ENCODE data around the gene DNHD1. TPM values are rescaled to one million over a fixed set of nuclear protein-coding genes. Genes with fewer than 3 reads are reported as not detected.

DNHD1 gene, protein sequence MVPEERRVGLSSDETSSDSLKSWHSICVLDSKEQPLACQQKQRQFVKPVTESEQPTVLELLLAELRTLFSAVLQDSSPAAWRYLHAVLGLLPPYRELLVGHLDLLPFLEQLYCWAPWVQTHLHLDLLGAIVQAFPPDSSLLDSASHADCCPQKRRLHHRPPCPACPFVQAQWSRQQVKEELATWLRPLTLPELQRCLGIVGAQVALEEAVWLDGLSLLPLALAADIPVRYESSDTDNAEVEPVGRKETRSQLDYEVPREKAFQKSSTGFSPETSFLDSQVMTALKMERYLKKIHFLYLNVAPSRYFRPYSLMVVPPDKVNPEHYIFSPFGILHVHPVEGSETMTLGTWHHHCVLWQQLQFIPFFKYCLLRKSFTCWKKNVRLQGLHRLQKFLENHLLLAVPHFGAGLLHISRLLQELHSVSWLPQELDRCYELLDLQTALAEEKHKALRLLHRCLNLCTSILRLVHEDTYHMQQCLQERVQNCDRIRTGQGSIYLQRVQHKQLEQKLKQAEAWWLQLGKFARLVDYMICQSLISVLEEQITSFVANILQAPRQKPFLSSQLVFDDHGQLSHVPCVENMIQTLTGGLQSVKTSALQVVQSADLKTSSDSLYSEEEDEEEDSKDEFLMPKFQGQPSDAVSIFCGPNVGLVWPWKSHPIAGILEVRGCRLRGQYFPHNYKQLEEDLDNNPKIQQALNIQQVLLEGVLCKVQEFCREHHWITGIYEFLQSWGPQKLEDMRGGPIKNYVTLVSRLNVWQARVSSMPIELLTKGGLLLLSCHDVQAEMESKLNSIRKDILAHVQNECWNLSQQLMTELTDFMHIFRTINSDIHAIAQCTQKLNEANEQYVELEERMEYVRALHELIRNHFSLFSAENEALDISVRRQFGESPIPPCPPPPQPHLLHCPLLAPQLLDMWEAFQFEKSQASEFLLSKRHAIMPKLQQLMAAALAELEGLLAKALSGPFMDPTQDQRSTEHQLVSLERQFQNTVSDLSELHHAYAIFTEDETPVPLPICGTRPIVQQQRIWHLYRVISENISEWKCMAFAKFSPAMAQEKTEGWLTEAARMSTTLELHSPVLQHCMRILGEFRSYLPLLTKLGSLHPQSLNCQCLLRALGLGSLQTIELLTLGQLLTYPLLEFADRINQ (N-terminal part only)
- 3.3 and 6.3 TPM in 2 replicates for total RNA-seq (ENCODE audit: low replicate concordance)

DNA sequence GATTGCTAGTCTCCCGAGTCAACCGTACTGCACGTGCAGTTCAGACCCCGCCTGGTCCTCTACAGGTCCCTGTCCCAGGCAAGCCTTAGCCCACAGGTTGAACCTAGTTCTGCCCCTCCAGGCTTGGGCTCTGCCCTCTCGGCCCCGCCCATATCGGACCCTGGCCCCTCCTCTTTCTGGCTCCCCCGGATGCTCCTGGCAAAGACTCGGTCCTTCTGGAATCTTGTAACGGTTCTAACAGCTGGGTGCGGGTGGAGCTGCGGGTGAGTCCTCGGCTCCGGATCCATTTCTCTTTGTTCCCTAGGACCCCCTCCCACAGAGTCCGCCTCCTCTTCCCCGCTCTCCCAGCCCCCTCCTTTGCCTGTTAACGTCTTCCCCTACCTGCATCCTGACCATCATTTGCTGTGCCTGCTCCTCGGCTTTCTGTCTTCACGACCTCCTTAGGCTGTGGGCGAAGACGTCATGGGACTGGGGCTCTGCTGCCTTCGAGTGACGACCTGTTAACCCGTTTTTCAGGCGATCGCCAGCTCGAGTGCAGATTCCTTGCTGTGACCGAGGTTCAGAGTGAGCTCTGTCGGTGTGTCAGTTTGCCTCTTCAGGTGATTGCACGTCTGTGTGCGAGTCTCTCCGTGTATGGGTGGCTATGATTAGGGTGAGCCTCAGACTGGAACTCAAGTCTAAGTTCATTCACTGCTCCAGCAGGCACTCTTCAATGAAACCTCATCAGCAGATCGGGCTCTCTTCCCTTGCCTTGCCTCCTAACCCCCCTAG, at the start of gene DNHD1:
TSS of gene DNHD1 (plus strand) at position 212 of the 771 bp plus-strand sequence. CDS start 936 bp downstream, outside the sequence.

DNA sequence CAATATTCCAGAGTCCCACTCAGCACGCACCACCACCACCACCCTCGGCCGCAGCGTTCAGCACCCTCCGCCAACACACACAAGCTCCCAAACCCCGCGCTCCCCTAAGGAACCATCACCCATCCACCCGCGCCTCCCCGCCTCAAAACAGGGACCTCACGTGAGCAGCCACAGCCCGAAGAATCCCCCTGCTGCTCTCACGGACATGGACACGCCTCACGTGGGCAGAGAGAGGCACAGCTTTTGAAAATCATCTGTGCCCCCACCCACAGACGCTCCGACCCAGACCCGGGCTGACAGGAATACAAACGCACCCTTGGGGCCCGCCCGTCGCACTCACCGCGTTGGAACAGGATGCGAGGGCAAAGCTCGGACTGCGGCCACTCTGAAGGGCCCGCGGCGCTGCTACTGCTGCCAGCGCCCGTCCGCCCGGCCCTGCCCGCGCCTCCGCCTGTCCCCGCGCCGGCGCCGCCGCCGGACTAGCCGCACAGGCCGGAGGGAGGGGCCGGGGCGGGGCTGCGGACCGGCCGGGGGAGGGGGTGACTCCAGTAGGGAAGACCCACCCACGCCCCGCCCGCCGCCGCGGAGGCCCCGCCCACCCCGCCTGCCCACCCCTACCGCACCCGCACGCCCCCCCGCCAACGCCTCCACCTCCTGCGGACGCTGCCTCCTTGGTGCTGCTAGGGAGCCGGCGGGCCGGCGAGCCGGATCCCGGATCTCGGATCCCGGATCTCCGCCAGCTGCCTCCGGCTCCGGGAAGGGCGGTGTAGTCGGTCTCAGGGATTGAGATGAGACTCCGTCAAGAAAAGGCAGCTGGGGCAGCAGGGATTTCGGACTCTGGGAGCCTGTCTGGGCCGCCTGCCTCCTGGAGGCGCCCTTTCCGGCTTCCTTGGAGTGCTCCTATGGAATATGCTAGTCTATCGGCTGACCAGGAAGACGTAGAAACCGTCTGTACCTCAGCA, 23.3 kb upstream of the DNHD1 start, which contains the start of gene TRIM3:
TSS of gene TRIM3 (minus strand) at position 491 of the 962 bp plus-strand sequence. CDS start 8,246 bp downstream, outside the sequence.

DNA sequence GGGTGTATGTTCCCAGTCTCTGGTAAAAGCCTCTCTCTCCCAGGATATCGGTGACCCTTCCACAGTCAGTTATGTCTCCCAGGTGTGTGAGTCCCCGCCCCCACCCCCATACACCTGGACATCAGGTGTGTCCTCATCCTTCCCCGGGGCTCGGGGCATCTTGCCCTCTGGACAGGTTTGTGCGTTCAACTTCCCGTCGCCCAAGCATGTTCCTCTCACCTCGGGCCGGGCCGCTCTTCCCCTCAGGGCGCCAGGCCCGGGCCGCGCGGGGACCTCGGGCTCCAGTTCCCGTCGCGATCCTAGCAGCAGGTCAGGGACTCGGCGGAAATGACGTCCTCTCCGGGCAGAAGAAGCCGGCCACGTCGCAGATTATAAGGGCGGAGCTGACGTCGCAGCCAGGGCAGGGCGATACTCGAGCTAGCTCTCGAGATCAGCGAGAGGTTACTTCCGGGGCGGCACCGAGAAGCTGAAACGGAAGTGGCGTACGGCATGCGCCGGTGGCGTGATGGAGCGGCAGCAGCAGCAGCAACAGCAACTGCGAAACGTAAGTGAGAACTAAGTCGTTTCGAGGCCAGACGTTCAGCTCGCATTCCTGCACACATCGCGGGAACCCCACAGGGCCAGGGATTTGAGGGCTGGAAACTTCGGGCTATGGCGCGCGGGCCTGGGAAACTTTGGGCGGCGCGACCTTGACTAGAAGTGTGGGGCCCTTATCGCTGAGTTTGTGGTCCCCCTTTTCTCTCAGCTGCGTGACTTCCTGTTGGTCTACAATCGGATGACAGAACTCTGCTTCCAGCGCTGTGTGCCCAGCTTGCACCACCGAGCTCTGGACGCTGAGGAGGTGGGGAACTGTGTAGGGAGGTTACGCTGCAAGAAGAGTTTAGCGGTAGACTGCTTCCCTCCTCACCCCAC, 15.8 kb upstream of the DNHD1 start, which contains the start of the genes ARFIP2 and TIMM10B:
TSS of gene ARFIP2 (minus strand) at position 320 of the 912 bp plus-strand sequence. CDS start 910 bp downstream, outside the sequence.
TSS of gene TIMM10B (plus strand) at position 490 of the 912 bp plus-strand sequence. CDS start at position 506, 16 bp downstream.

DNA sequence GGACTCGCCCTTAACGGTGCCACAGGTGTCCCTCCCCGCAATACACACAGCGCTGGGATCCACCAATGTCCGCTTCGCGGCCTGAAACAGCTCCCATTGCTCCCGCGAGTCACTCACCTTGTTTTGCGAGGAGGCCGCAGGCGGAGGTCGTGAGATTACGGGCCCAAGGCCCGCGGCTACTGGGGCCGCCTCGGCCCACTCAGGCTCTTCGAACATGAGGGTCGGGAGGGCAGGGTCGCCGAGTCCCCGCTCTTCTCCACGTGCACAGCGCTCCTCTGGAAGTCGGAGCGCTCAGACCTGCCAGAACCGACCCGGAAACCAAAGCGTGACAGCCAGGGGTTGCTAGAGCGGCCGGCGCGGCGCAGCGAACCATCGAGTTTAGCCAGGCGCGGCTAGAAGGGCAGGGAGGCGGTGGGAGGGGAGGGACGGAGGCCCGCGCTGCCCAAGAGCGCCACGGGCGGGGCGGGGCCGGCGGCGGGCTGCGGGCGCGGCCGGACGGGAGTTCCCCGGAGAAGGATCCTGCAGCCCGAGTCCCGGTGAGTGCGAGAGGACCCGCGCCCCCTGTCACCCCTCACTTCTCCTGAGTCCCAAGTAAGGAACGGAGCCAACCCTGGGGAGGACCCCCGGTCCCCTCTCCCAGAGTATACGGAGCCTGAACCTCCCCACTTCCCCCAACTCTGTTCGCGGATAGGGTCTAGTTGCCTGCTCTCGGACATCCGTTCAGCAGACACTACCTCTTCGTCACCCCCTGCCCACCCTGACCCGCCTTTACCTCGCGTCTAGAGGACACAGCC, 106.4 kb downstream of the DNHD1 start, which contains the start of the genes ILK and RRP8:
TSS of gene ILK (plus strand) at position 488 of the 794 bp plus-strand sequence. CDS start 498 bp downstream, outside the sequence.
TSS of gene RRP8 (minus strand) at position 330 of the 794 bp plus-strand sequence. CDS start at position 216, 114 bp downstream.

DNA sequence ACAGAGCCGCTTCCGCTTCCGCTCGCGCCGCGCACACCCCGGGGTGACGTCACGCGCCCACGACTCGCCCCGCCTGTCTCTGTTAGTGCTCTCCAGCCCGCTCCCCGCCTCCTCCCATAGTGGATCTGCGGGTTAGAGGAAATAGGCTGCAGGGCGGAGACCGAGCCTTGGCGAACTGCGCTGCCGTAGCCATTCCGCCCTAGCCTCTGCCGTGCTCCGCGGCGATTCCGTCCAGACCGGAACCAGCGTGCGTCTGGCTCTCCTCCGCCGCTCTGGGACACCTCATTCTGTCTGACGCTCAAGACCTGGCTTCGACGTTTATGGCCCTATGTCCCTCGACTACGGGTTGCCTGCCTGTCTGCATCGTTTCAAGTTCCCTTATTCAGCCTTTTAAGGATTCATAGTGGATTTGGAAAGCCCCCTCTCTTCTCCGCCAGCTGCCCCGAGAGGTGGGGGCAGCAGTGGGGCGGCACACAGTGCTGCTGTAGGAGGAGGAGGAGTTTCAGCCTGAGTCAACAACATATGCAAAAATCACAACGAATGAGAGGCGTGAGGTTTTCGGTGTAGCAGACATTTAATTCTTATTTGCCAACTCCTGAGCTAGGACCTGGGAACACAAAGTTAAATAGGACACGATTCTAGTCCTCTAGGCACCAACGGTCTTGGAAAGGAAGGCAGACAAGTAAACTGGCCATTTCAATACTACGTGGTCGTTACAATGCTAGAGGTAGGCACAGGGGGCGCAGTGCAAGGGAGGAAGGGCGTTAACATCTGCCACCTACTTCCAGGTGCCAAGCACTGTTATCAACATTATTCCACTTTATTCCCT, 115.3 kb downstream of the DNHD1 start, which contains the start of gene TAF10:
TSS of gene TAF10 (minus strand) at position 4 of the 829 bp plus-strand sequence. CDS start 27 bp downstream, outside the sequence.

DNA sequence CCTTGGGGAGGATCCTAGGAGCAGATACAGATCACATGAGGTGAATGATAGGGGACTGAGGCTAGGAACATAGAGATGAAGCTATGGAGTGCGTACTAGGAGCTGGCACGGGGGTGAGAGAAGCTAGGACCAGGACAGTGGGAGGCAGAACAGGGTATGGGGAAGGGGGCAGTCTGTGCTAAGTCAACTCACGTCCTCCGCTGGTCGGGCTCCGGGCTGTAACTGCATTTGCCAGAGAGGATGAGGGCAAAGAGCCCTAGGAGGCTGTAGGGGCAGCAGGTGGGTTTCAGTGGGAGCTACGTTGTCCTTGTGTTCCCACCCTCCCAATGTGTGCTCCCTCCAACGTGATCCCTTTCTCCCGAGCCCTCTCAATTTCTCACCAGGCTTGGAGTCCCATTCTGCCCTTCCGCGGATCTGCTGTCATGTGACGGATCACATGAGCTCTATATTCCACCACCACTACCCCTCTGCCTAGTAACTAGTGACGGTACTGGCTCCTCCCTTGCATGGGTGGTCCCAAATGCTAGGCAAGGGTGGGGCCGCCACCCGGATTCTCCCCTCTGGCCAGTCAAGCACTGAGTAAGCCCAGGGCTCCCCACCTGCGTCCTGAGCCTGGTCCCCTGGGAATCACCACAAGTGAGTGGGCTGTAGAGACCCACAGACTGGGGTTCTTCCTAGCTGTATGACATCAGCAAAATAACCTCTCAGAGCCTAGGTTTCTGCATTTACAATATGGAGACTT, 122.1 kb downstream of the DNHD1 start, which contains the start of gene TPP1:
TSS of gene TPP1 (minus strand) at position 419 of the 742 bp plus-strand sequence. CDS start at position 397, 22 bp downstream.

Other genes starting within 250 kb of the DNHD1 start
- not detected in 2 replicates for gene CCKBR, start 237.4 kb upstream of the DNHD1 start, total RNA-seq (ENCODE audit: low replicate concordance)
- 51.8 and 199 TPM in 2 replicates for gene CAVIN3, start 176.8 kb upstream of the DNHD1 start, total RNA-seq (ENCODE audit: low replicate concordance)
- 19.2 and 28.4 TPM in 2 replicates for gene SMPD1, start 106.8 kb upstream of the DNHD1 start, total RNA-seq (ENCODE audit: low replicate concordance)
- 46.8 and 53.8 TPM in 2 replicates for gene APBB1, start 78.2 kb upstream of the DNHD1 start, total RNA-seq (ENCODE audit: low replicate concordance)
- 0.12 and 0.45 TPM in 2 replicates for gene HPX, start 56.3 kb upstream of the DNHD1 start, total RNA-seq (ENCODE audit: low replicate concordance)
- gene TRIM3, start 23.3 kb upstream of the DNHD1 start, total RNA-seq (ENCODE audit: low replicate concordance), result 22.0 and 32.1 TPM in 2 replicates
- 49.6 and 66.1 TPM in 2 replicates for gene ARFIP2, start 15.9 kb upstream of the DNHD1 start, total RNA-seq (ENCODE audit: low replicate concordance)
- gene TIMM10B, start 15.8 kb upstream of the DNHD1 start, total RNA-seq (ENCODE audit: low replicate concordance), result 29.0 and 42.4 TPM in 2 replicates
- 6.1 and 12.2 TPM in 2 replicates for gene RRP8, start 106.3 kb downstream of the DNHD1 start, total RNA-seq (ENCODE audit: low replicate concordance)
- gene ILK, start 106.5 kb downstream of the DNHD1 start, total RNA-seq (ENCODE audit: low replicate concordance), result 275 and 281 TPM in 2 replicates
- gene TAF10, start 114.9 kb downstream of the DNHD1 start, total RNA-seq (ENCODE audit: low replicate concordance), result 57.7 and 94.7 TPM in 2 replicates
- 48.2 and 52.7 TPM in 2 replicates for gene TPP1, start 122.1 kb downstream of the DNHD1 start, total RNA-seq (ENCODE audit: low replicate concordance)
- 2.1 and 4.0 TPM in 2 replicates for gene DCHS1, start 158.5 kb downstream of the DNHD1 start, total RNA-seq (ENCODE audit: low replicate concordance)
- 62.2 and 84.8 TPM in 2 replicates for gene MRPL17, start 186.1 kb downstream of the DNHD1 start, total RNA-seq (ENCODE audit: low replicate concordance)